HuH-7.5 (cell line): ENCODE data around the gene RAG1.

ENCODE experiments used
- DNase-seq: peaks from one replicate; pipeline ENCODE4 v3.0.0; 2011; ENCODE audit warnings: low spot score

The RAG1 gene

GRCh38 chr11:36628141-36628540, 60.3 kb downstream of the RAG1 start:
- DNase-seq = no peak

- no peak for DNase-seq
Observed at GRCh38 chr11:36628765-36629244, 61.0 kb downstream of the RAG1 start.
